Liver (tissue), 9 donors: ENCODE measurements around the gene TCOF1. TPM values are rescaled to one million over a fixed set of nuclear protein-coding genes. Genes with fewer than 3 reads are reported as not detected.

Source experiments
- DNase-seq: peaks from one replicate; pipeline ENCODE4 v3.0.0-alpha.2; 2017; ENCODE audit warnings: low spot score
- H3K27ac ChIP-seq, 2 donors: one replicate each; pipeline ENCODE4 v1.7.0; 2013; ENCODE audit warnings: inconsistent platforms in 2 of 2, low read length in 2 of 2, control low read depth in 1 of 2, low read depth in 1 of 2, mild to moderate bottlenecking in 1 of 2
- H3K27me3 ChIP-seq, 4 donors: one replicate each; pipeline versions ENCODE4 v1.6.1 to v1.7.0; 2013; ENCODE audit warnings: low read length in 3 of 4, inconsistent platforms in 1 of 4, mild to moderate bottlenecking in 1 of 4, moderate library complexity in 1 of 4; ENCODE audit not compliant: control insufficient read depth in 4 of 4, insufficient read depth in 4 of 4
- H3K36me3 ChIP-seq, 4 donors: one replicate each; pipeline versions ENCODE4 v1.6.1 to v1.7.0; 2013; ENCODE audit warnings: low read length in 3 of 4, mild to moderate bottlenecking in 3 of 4, low read depth in 1 of 4, moderate library complexity in 1 of 4; ENCODE audit not compliant: control insufficient read depth in 4 of 4, insufficient read depth in 3 of 4
- H3K4me1 ChIP-seq, 4 donors: one replicate each; pipeline versions ENCODE4 v1.6.1 to v1.7.0; 2013; ENCODE audit warnings: low read length in 3 of 4, mild to moderate bottlenecking in 3 of 4, moderate library complexity in 1 of 4; ENCODE audit not compliant: control insufficient read depth in 4 of 4, insufficient read depth in 4 of 4
- H3K4me3 ChIP-seq, 3 donors: one replicate each; pipeline versions ENCODE4 v1.6.1 to v1.7.0; 2013; ENCODE audit warnings: low read length in 3 of 3, control low read depth in 1 of 3, low read depth in 1 of 3, mild to moderate bottlenecking in 1 of 3
- H3K9ac ChIP-seq, 2 donors: one replicate each; pipeline ENCODE4 v1.7.0; 2013; ENCODE audit warnings: low read length in 2 of 2, mild to moderate bottlenecking in 2 of 2, moderate library complexity in 2 of 2, control low read depth in 1 of 2, low read depth in 1 of 2
- H3K9me3 ChIP-seq, 4 donors: one replicate each; pipeline versions ENCODE4 v1.6.1 to v1.7.0; 2013; ENCODE audit warnings: low read length in 3 of 4; ENCODE audit not compliant: control insufficient read depth in 4 of 4
- EGR1 ChIP-seq, 2 donors: IDR thresholded peaks; 2 replicates each; pipeline ENCODE4 v1.6.1; 2016 to 2018; ENCODE audit warnings: antibody characterized with exemption in 2 of 2, low read depth in 2 of 2
- FOXA2 ChIP-seq: IDR thresholded peaks from 2 replicates; pipeline ENCODE4 v1.6.1; 2016; ENCODE audit warnings: antibody characterized with exemption
- GABPA ChIP-seq, 2 donors: IDR thresholded peaks in 1 of 2; conservative IDR thresholded peaks in 1 of 2; 2 replicates each; pipeline ENCODE4 v1.6.1; 2016; ENCODE audit warnings: antibody characterized with exemption in 2 of 2, mild to moderate bottlenecking in 1 of 2, moderate library complexity in 1 of 2
- HNF4A ChIP-seq, 2 donors: conservative IDR thresholded peaks; 2 replicates each; pipeline ENCODE4 v1.6.1; 2016; ENCODE audit warnings: antibody characterized with exemption in 2 of 2, mild to moderate bottlenecking in 2 of 2
- JUND ChIP-seq, 2 donors: IDR thresholded peaks; 2 replicates each; pipeline ENCODE4 v1.6.1; 2016; ENCODE audit warnings: antibody characterized with exemption in 2 of 2
- RAD21 ChIP-seq, 2 donors: IDR thresholded peaks; 2 replicates each; pipeline ENCODE4 v1.6.1; 2016; ENCODE audit warnings: antibody characterized with exemption in 2 of 2, mild to moderate bottlenecking in 2 of 2
- RXRA ChIP-seq, 2 donors: IDR thresholded peaks; 2 replicates each; pipeline ENCODE4 v1.6.1; 2017 to 2018; ENCODE audit warnings: antibody characterized with exemption in 2 of 2, mild to moderate bottlenecking in 1 of 2
- SP1 ChIP-seq: IDR thresholded peaks from 2 replicates; pipeline ENCODE4 v1.6.1; 2018; ENCODE audit warnings: antibody characterized with exemption, mild to moderate bottlenecking
- YY1 ChIP-seq: IDR thresholded peaks from 2 replicates; pipeline ENCODE4 v1.6.1; 2016; ENCODE audit warnings: antibody characterized with exemption, mild to moderate bottlenecking
- WGBS: extraction: QIAGEN DNeasy Blood & Tissue Kit; methylation state at CpG from one replicate; pipeline ENCODE4 v1.1.7; 2013; 5-methylcytosine and 5-hydroxymethylcytosine counted together
- polyA plus RNA-seq, 2 donors: library from polyadenylated mRNA; stranded (reverse) in 1 of 2; unstranded in 1 of 2; fragments of 200-250 nt in 1 of 2; fragments of >200 nt in 1 of 2; fragmentation: Nextera tagmentation in 1 of 2; extraction: Ambion mirVana in 1 of 2; gene quantifications; one replicate each; pipeline versions ENCODE4 v1.2.1 to v1.2.3, GENCODE V29; 2013 to 2015
- total RNA-seq, 2 donors: library from RNA; depleted of rRNA; stranded (reverse); fragments of >200 nt; gene quantifications; one replicate each; pipeline ENCODE4 v1.2.3, GENCODE V29; 2014
- TF ChIP-seq, protein P1 (sequence below): IDR thresholded peaks from 2 replicates; pipeline ENCODE4 v1.6.1; 2016; ENCODE audit warnings: antibody characterized with exemption, mild to moderate bottlenecking
- TF ChIP-seq, protein P2 (sequence below): IDR thresholded peaks from 2 replicates; pipeline ENCODE4 v1.6.1; 2016; ENCODE audit warnings: antibody characterized with exemption
- TF ChIP-seq, protein P3 (sequence below): IDR thresholded peaks from 2 replicates; pipeline ENCODE4 v1.6.1; 2016; ENCODE audit warnings: antibody characterized with exemption
- TF ChIP-seq, protein P4 (sequence below): IDR thresholded peaks from 2 replicates; pipeline ENCODE4 v1.6.1; 2016; ENCODE audit warnings: antibody characterized with exemption
- TF ChIP-seq, protein P5 (sequence below): fragments of 150-350 bp; IDR thresholded peaks from 2 replicates; pipeline ENCODE4 v1.5.1; 2017; ENCODE audit warnings: improper control_type of control experiment, low read depth, low read length; ENCODE audit not compliant: missing input control
- donor health status: healthy.
- donor health status: healthy.
- donor health status: healthy.
- donor health status: healthy.
- donor health status: healthy.

Gene TCOF1
- total and polyA plus RNA-seq, 4 donors: 3.2 to 8.5 (median 6.4) TPM

DNA sequence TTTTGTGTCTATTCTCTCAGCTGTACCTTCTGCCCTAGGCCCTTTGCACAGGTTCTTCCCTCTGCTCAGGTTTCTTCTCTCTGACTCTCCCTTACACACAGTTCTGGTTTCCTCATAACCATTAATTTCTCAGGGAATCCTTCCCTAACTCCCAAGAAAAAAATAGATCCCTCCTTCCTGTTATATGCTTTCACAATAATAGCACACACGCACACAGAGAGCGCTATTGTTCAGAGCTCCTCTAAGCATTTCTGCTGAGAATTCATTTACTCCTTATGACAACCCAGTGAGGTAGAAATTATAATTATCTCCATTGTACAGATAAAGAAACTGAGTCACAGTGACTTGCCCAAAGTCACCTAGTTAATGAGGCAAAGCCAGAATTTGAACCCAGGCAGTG, 1.7 kb upstream of the TCOF1 start:
- Histone ChIP-seq H3K9me3 (no peaks in the 10 kb centered on the region), H3K4me1 (peaks cover 14 to 41% (median 33%) of the 10 kb centered on the region in 4 donors), H3K36me3 (no peaks in the 10 kb centered on the region), H3K9ac (no peak overlapping the region), H3K27me3 (no peaks in the 10 kb centered on the region), H3K4me3 (peak overlapping the region in 1 of 3 donors; percentile 7), H3K27ac (no peak overlapping the region)
- no peak for DNase-seq
- 91% methylated on average over 2 of the region's 2 CpGs for whole genome bisulfite sequencing
- TF ChIP-seq, protein P1, sequence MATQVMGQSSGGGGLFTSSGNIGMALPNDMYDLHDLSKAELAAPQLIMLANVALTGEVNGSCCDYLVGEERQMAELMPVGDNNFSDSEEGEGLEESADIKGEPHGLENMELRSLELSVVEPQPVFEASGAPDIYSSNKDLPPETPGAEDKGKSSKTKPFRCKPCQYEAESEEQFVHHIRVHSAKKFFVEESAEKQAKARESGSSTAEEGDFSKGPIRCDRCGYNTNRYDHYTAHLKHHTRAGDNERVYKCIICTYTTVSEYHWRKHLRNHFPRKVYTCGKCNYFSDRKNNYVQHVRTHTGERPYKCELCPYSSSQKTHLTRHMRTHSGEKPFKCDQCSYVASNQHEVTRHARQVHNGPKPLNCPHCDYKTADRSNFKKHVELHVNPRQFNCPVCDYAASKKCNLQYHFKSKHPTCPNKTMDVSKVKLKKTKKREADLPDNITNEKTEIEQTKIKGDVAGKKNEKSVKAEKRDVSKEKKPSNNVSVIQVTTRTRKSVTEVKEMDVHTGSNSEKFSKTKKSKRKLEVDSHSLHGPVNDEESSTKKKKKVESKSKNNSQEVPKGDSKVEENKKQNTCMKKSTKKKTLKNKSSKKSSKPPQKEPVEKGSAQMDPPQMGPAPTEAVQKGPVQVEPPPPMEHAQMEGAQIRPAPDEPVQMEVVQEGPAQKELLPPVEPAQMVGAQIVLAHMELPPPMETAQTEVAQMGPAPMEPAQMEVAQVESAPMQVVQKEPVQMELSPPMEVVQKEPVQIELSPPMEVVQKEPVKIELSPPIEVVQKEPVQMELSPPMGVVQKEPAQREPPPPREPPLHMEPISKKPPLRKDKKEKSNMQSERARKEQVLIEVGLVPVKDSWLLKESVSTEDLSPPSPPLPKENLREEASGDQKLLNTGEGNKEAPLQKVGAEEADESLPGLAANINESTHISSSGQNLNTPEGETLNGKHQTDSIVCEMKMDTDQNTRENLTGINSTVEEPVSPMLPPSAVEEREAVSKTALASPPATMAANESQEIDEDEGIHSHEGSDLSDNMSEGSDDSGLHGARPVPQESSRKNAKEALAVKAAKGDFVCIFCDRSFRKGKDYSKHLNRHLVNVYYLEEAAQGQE: no peak
- TF ChIP-seq FOXA2 (no peak), HNF4A (conservative IDR thresholded peaks at IDR 0.05) (no peak), EGR1 (IDR thresholded peaks at IDR 0.05; ENCODE audit: low read depth in 2 of 2) (no peak), GABPA (IDR thresholded peaks at IDR 0.05 in 1 of 2, conservative IDR thresholded peaks at IDR 0.05 in 1 of 2) (no peak), JUND (IDR thresholded peaks at IDR 0.05) (no peak), RXRA (IDR thresholded peaks at IDR 0.05) (no peak), SP1 (no peak), RAD21 (IDR thresholded peaks at IDR 0.05) (no peak), YY1 (no peak)
- TF ChIP-seq, protein P2, sequence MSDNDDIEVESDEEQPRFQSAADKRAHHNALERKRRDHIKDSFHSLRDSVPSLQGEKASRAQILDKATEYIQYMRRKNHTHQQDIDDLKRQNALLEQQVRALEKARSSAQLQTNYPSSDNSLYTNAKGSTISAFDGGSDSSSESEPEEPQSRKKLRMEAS: no peak
- TF ChIP-seq, protein P3, sequence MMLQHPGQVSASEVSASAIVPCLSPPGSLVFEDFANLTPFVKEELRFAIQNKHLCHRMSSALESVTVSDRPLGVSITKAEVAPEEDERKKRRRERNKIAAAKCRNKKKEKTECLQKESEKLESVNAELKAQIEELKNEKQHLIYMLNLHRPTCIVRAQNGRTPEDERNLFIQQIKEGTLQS: no peak
- TF ChIP-seq, protein P4, sequence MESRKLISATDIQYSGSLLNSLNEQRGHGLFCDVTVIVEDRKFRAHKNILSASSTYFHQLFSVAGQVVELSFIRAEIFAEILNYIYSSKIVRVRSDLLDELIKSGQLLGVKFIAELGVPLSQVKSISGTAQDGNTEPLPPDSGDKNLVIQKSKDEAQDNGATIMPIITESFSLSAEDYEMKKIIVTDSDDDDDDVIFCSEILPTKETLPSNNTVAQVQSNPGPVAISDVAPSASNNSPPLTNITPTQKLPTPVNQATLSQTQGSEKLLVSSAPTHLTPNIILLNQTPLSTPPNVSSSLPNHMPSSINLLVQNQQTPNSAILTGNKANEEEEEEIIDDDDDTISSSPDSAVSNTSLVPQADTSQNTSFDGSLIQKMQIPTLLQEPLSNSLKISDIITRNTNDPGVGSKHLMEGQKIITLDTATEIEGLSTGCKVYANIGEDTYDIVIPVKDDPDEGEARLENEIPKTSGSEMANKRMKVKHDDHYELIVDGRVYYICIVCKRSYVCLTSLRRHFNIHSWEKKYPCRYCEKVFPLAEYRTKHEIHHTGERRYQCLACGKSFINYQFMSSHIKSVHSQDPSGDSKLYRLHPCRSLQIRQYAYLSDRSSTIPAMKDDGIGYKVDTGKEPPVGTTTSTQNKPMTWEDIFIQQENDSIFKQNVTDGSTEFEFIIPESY: no peak
- TF ChIP-seq, protein P5, sequence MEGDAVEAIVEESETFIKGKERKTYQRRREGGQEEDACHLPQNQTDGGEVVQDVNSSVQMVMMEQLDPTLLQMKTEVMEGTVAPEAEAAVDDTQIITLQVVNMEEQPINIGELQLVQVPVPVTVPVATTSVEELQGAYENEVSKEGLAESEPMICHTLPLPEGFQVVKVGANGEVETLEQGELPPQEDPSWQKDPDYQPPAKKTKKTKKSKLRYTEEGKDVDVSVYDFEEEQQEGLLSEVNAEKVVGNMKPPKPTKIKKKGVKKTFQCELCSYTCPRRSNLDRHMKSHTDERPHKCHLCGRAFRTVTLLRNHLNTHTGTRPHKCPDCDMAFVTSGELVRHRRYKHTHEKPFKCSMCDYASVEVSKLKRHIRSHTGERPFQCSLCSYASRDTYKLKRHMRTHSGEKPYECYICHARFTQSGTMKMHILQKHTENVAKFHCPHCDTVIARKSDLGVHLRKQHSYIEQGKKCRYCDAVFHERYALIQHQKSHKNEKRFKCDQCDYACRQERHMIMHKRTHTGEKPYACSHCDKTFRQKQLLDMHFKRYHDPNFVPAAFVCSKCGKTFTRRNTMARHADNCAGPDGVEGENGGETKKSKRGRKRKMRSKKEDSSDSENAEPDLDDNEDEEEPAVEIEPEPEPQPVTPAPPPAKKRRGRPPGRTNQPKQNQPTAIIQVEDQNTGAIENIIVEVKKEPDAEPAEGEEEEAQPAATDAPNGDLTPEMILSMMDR: no peak
